ENCODE results near the gene CPNE5.
A peak's percentile ranks its signal among the peaks of the same experiment; 100 is the strongest.

CPNE5 gene

GRCh38 chr6:36863670-36864540, 24.7 kb upstream of the CPNE5 start:
- Mint-ChIP-seq H3K27ac (no peak overlapping the region), H3K4me3 (no peak overlapping the region), H3K36me3 (ENCODE audit: low read depth) (peaks cover 31% of the 10 kb centered on the region), H3K27me3 (ENCODE audit: low read depth) (no peaks in the 10 kb centered on the region), H3K9me3 (no peaks in the 10 kb centered on the region), H3K4me1 (ENCODE audit: low read depth) (peaks cover 28% of the 10 kb centered on the region)

GRCh38 chr6:36862848-36863382, 23.7 kb upstream of the CPNE5 start:
- Mint-ChIP-seq H3K4me3 (no peak overlapping the region), H3K36me3 (ENCODE audit: low read depth) (peaks cover 33% of the 10 kb centered on the region)

GRCh38 chr6:36862164-36862847, 23.1 kb upstream of the CPNE5 start:
- Mint-ChIP-seq H3K27ac (no peak overlapping the region), H3K36me3 (ENCODE audit: low read depth) (peaks cover 27% of the 10 kb centered on the region), H3K4me3 (no peak overlapping the region), H3K27me3 (ENCODE audit: low read depth) (no peaks in the 10 kb centered on the region), H3K4me1 (ENCODE audit: low read depth) (peaks cover 20% of the 10 kb centered on the region), H3K9me3 (no peaks in the 10 kb centered on the region)

More at GRCh38 chr6:36862848-36863382, 23.7 kb upstream of the CPNE5 start:
- Mint-ChIP-seq H3K4me1 (ENCODE audit: low read depth) (peaks cover 25% of the 10 kb centered on the region), H3K27ac (no peak overlapping the region), H3K27me3 (ENCODE audit: low read depth) (no peaks in the 10 kb centered on the region), H3K9me3 (no peaks in the 10 kb centered on the region)

- H3K27ac Mint-ChIP-seq: no peak overlapping the region
- peaks cover 8% of the 10 kb centered on the region for H3K4me1 Mint-ChIP-seq (ENCODE audit: low read depth)
- H3K4me3 Mint-ChIP-seq: no peak overlapping the region
- H3K9me3 Mint-ChIP-seq: no peaks in the 10 kb centered on the region
- no peaks in the 10 kb centered on the region for H3K27me3 Mint-ChIP-seq (ENCODE audit: low read depth)
- peaks cover 29% of the 10 kb centered on the region for H3K36me3 Mint-ChIP-seq (ENCODE audit: low read depth)
These were observed 20.9 kb upstream of the CPNE5 start for GRCh38 chr6:36860126-36860525.

GRCh38 chr6:36858407-36858981, 19.2 kb upstream of the CPNE5 start:
- Mint-ChIP-seq H3K27me3 (ENCODE audit: low read depth) (no peaks in the 10 kb centered on the region), H3K36me3 (ENCODE audit: low read depth) (peaks cover 30% of the 10 kb centered on the region), H3K9me3 (no peaks in the 10 kb centered on the region), H3K4me3 (no peak overlapping the region), H3K4me1 (ENCODE audit: low read depth) (peaks cover 3% of the 10 kb centered on the region), H3K27ac (no peak overlapping the region)

GRCh38 chr6:36857325-36857724, 18.1 kb upstream of the CPNE5 start:
- H3K36me3 Mint-ChIP-seq (ENCODE audit: low read depth): peaks cover 32% of the 10 kb centered on the region
- no peak overlapping the region for H3K4me3 Mint-ChIP-seq

GRCh38 chr6:36856277-36856676, 17.0 kb upstream of the CPNE5 start:
- H3K27me3 Mint-ChIP-seq (ENCODE audit: low read depth): no peaks in the 10 kb centered on the region
- H3K9me3 Mint-ChIP-seq: no peaks in the 10 kb centered on the region
- H3K27ac Mint-ChIP-seq: no peak overlapping the region
- peaks cover 4% of the 10 kb centered on the region for H3K4me1 Mint-ChIP-seq (ENCODE audit: low read depth)
- H3K4me3 Mint-ChIP-seq: no peak overlapping the region
- H3K36me3 Mint-ChIP-seq (ENCODE audit: low read depth): peaks cover 33% of the 10 kb centered on the region

More at GRCh38 chr6:36857325-36857724, 18.1 kb upstream of the CPNE5 start:
- Mint-ChIP-seq H3K4me1 (ENCODE audit: low read depth) (peaks cover 4% of the 10 kb centered on the region), H3K27me3 (ENCODE audit: low read depth) (no peaks in the 10 kb centered on the region), H3K27ac (no peak overlapping the region), H3K9me3 (no peaks in the 10 kb centered on the region)

- Mint-ChIP-seq H3K27ac (no peak overlapping the region), H3K9me3 (peaks cover 3% of the 10 kb centered on the region), H3K4me3 (no peak overlapping the region), H3K4me1 (ENCODE audit: low read depth) (peaks cover 6% of the 10 kb centered on the region), H3K36me3 (ENCODE audit: low read depth) (peaks cover 35% of the 10 kb centered on the region), H3K27me3 (ENCODE audit: low read depth) (no peaks in the 10 kb centered on the region)
These were observed 16.5 kb upstream of the CPNE5 start for GRCh38 chr6:36855750-36856149.

DNA sequence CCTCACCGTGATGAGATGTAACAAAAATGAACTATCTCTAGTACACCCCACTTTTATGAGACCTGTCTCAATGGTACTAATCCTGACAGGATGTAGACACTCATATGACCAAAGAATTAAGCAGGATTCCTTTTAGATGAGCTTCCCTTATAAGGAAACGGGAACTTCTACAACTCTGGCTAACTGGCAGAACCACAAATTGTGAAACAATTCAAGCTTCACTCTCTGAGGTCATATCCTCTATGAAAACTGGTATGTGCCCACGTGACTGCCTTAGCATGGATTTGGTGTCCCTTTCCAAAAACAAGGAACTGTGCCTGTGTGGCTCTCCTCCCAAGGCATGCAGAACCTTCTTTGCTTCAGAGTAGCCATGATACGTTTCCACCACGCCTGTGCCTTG, 14.1 kb upstream of the CPNE5 start:
- Mint-ChIP-seq H3K4me1 (ENCODE audit: low read depth) (peaks cover 6% of the 10 kb centered on the region), H3K27ac (peak overlapping the region; percentile 33), H3K4me3 (no peak overlapping the region), H3K27me3 (ENCODE audit: low read depth) (no peaks in the 10 kb centered on the region), H3K36me3 (ENCODE audit: low read depth) (peaks cover 38% of the 10 kb centered on the region), H3K9me3 (peaks cover 3% of the 10 kb centered on the region)

GRCh38 chr6:36852481-36853147, 13.4 kb upstream of the CPNE5 start:
- H3K27ac Mint-ChIP-seq: no peak overlapping the region
- peaks cover 36% of the 10 kb centered on the region for H3K36me3 Mint-ChIP-seq (ENCODE audit: low read depth)
- H3K4me3 Mint-ChIP-seq: no peak overlapping the region
- H3K9me3 Mint-ChIP-seq: peaks cover 3% of the 10 kb centered on the region
- peaks cover 6% of the 10 kb centered on the region for H3K4me1 Mint-ChIP-seq (ENCODE audit: low read depth)
- H3K27me3 Mint-ChIP-seq (ENCODE audit: low read depth): no peaks in the 10 kb centered on the region

GRCh38 chr6:36851626-36852025, 12.4 kb upstream of the CPNE5 start:
- H3K9me3 Mint-ChIP-seq: peaks cover 3% of the 10 kb centered on the region
- no peak overlapping the region for H3K27ac Mint-ChIP-seq
- no peak overlapping the region for H3K4me3 Mint-ChIP-seq
- H3K27me3 Mint-ChIP-seq (ENCODE audit: low read depth): no peaks in the 10 kb centered on the region
- H3K4me1 Mint-ChIP-seq (ENCODE audit: low read depth): peaks cover 6% of the 10 kb centered on the region
- H3K36me3 Mint-ChIP-seq (ENCODE audit: low read depth): peaks cover 34% of the 10 kb centered on the region

GRCh38 chr6:36851149-36851614, 11.9 kb upstream of the CPNE5 start:
- H3K9me3 Mint-ChIP-seq: peaks cover 3% of the 10 kb centered on the region
- peaks cover 30% of the 10 kb centered on the region for H3K36me3 Mint-ChIP-seq (ENCODE audit: low read depth)
- peaks cover 6% of the 10 kb centered on the region for H3K4me1 Mint-ChIP-seq (ENCODE audit: low read depth)

DNA sequence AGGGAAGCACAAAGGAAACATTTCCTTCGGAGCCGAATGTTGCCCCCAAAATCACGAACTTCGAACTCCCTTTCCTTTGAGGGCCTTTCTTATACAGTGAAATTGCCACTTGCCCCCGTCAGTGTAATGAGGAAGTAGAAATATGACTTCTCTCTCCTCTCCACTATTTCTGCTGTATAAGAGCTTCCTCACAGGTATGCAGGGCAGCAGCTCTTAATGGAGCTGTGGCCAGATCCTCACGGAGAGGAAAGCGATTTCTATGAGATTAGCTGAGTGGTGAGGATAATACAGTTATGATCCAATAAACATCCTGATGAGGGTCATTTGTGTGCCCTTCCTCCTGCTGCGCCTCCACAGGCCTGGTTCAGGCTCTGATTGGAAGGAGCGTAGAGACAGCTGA, 10.8 kb upstream of the CPNE5 start:
- Mint-ChIP-seq H3K36me3 (ENCODE audit: low read depth) (peaks cover 26% of the 10 kb centered on the region), H3K4me3 (no peak overlapping the region), H3K27ac (no peak overlapping the region), H3K9me3 (peaks cover 3% of the 10 kb centered on the region), H3K4me1 (ENCODE audit: low read depth) (peaks cover 6% of the 10 kb centered on the region), H3K27me3 (ENCODE audit: low read depth) (peaks cover 4% of the 10 kb centered on the region)

More at GRCh38 chr6:36851149-36851614, 11.9 kb upstream of the CPNE5 start:
- Mint-ChIP-seq H3K27ac (no peak overlapping the region), H3K4me3 (no peak overlapping the region), H3K27me3 (ENCODE audit: low read depth) (peaks cover under 1% of the 10 kb centered on the region)
